OCI-LY3 (cell line): ENCODE data around the gene ZNF747.

Experiments
- EZH2phosphoT487 ChIP-seq: fragments of 200-600 bp; shearing (Covaris generic); IDR thresholded peaks from 2 replicates; pipeline ENCODE4 v1.6.1; 2018; ENCODE audit warnings: antibody characterized with exemption, mixed run types, low read depth
- TF ChIP-seq, protein P1 (sequence below): fragments of 200-600, 300-600 bp; sonication (generic); IDR thresholded peaks from 2 replicates; pipeline ENCODE4 v1.5.1; 2014; ENCODE audit warnings: antibody characterized with exemption, low read length, low read depth

- TF ChIP-seq, protein P1, sequence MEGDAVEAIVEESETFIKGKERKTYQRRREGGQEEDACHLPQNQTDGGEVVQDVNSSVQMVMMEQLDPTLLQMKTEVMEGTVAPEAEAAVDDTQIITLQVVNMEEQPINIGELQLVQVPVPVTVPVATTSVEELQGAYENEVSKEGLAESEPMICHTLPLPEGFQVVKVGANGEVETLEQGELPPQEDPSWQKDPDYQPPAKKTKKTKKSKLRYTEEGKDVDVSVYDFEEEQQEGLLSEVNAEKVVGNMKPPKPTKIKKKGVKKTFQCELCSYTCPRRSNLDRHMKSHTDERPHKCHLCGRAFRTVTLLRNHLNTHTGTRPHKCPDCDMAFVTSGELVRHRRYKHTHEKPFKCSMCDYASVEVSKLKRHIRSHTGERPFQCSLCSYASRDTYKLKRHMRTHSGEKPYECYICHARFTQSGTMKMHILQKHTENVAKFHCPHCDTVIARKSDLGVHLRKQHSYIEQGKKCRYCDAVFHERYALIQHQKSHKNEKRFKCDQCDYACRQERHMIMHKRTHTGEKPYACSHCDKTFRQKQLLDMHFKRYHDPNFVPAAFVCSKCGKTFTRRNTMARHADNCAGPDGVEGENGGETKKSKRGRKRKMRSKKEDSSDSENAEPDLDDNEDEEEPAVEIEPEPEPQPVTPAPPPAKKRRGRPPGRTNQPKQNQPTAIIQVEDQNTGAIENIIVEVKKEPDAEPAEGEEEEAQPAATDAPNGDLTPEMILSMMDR: no peak
- no peak for TF ChIP-seq EZH2phosphoT487
Measured at GRCh38 chr16:30565984-30566383, 31.3 kb upstream of the ZNF747 start.
